Measurements from ENCODE around the gene PPFIA4.

PPFIA4 gene

GRCh38 chr1:202987922-202988583 is 38.2 kb upstream of the PPFIA4 start:
- no peaks in the 10 kb centered on the region for H3K36me3 ChIP-seq (ENCODE audit: insufficient read depth, insufficient read length, low read length)
- DNase-seq (ENCODE audit: low read depth, low spot score), result no peak
- H3K9ac ChIP-seq (ENCODE audit: insufficient read length, low read depth), result no peak overlapping the region
- H3K4me1 ChIP-seq (ENCODE audit: insufficient read depth, insufficient read length), result no peaks in the 10 kb centered on the region
- H3K4me3 ChIP-seq (ENCODE audit: insufficient read length, low read depth), result no peak overlapping the region
- TF ChIP-seq SUZ12 (IDR thresholded peaks at IDR 0.05; ENCODE audit: extremely low read depth, insufficient read depth, insufficient read length), result no peak
- H3K9me3 ChIP-seq (ENCODE audit: insufficient read depth, low read length), result no peaks in the 10 kb centered on the region
- H3K27me3 ChIP-seq (ENCODE audit: insufficient read depth, insufficient read length), result no peaks in the 10 kb centered on the region

GRCh38 chr1:202989879-202990278 is 36.4 kb upstream of the PPFIA4 start:
- no peak for DNase-seq (ENCODE audit: low read depth, low spot score)
- no peak overlapping the region for H3K9ac ChIP-seq (ENCODE audit: insufficient read length, low read depth)
- no peak overlapping the region for H3K4me3 ChIP-seq (ENCODE audit: insufficient read length, low read depth)
- H3K4me1 ChIP-seq (ENCODE audit: insufficient read depth, insufficient read length), result no peaks in the 10 kb centered on the region
- H3K9me3 ChIP-seq (ENCODE audit: insufficient read depth, low read length), result no peaks in the 10 kb centered on the region
- TF ChIP-seq YY1 (IDR thresholded peaks at IDR 0.05; ENCODE audit: insufficient read depth, insufficient read length), result no peak
- no peak for TF ChIP-seq ZNF274 (IDR thresholded peaks at IDR 0.05; ENCODE audit: low read depth, low read length)
- no peak for TF ChIP-seq SUZ12 (IDR thresholded peaks at IDR 0.05; ENCODE audit: extremely low read depth, insufficient read depth, insufficient read length)
- no peaks in the 10 kb centered on the region for H3K36me3 ChIP-seq (ENCODE audit: insufficient read depth, insufficient read length, low read length)
- H3K27me3 ChIP-seq (ENCODE audit: insufficient read depth, insufficient read length), result no peaks in the 10 kb centered on the region

GRCh38 chr1:202991112-202991511 is 35.2 kb upstream of the PPFIA4 start:
- TF ChIP-seq SUZ12 (IDR thresholded peaks at IDR 0.05; ENCODE audit: extremely low read depth, insufficient read depth, insufficient read length), result no peak
- no peak for TF ChIP-seq ZNF274 (IDR thresholded peaks at IDR 0.05; ENCODE audit: low read depth, low read length)
- TF ChIP-seq YY1 (IDR thresholded peaks at IDR 0.05; ENCODE audit: insufficient read depth, insufficient read length), result no peak
- H3K27me3 ChIP-seq (ENCODE audit: insufficient read depth, insufficient read length), result no peaks in the 10 kb centered on the region
- H3K9me3 ChIP-seq (ENCODE audit: insufficient read depth, low read length), result no peaks in the 10 kb centered on the region
- H3K4me3 ChIP-seq (ENCODE audit: insufficient read length, low read depth), result no peak overlapping the region
- H3K36me3 ChIP-seq (ENCODE audit: insufficient read depth, insufficient read length, low read length), result no peaks in the 10 kb centered on the region
- no peak for DNase-seq (ENCODE audit: low read depth, low spot score)
- no peaks in the 10 kb centered on the region for H3K4me1 ChIP-seq (ENCODE audit: insufficient read depth, insufficient read length)
- no peak overlapping the region for H3K9ac ChIP-seq (ENCODE audit: insufficient read length, low read depth)

- H3K27me3 ChIP-seq (ENCODE audit: insufficient read depth, insufficient read length), result no peaks in the 10 kb centered on the region
- no peaks in the 10 kb centered on the region for H3K36me3 ChIP-seq (ENCODE audit: insufficient read depth, insufficient read length, low read length)
- no peak overlapping the region for H3K9ac ChIP-seq (ENCODE audit: insufficient read length, low read depth)
- no peak for DNase-seq (ENCODE audit: low read depth, low spot score)
- TF ChIP-seq SUZ12 (IDR thresholded peaks at IDR 0.05; ENCODE audit: extremely low read depth, insufficient read depth, insufficient read length) (no peak), ZNF274 (IDR thresholded peaks at IDR 0.05; ENCODE audit: low read depth, low read length) (no peak), YY1 (IDR thresholded peaks at IDR 0.05; ENCODE audit: insufficient read depth, insufficient read length) (no peak)
- H3K4me1 ChIP-seq (ENCODE audit: insufficient read depth, insufficient read length), result no peaks in the 10 kb centered on the region
- no peaks in the 10 kb centered on the region for H3K9me3 ChIP-seq (ENCODE audit: insufficient read depth, low read length)
- H3K4me3 ChIP-seq (ENCODE audit: insufficient read length, low read depth), result no peak overlapping the region
Observed at GRCh38 chr1:202994756-202995155, 31.5 kb upstream of the PPFIA4 start.

- no peak overlapping the region for H3K4me3 ChIP-seq (ENCODE audit: insufficient read length, low read depth)
- no peak overlapping the region for H3K9ac ChIP-seq (ENCODE audit: insufficient read length, low read depth)
- no peaks in the 10 kb centered on the region for H3K9me3 ChIP-seq (ENCODE audit: insufficient read depth, low read length)
- no peak for TF ChIP-seq YY1 (IDR thresholded peaks at IDR 0.05; ENCODE audit: insufficient read depth, insufficient read length)
- TF ChIP-seq SUZ12 (IDR thresholded peaks at IDR 0.05; ENCODE audit: extremely low read depth, insufficient read depth, insufficient read length), result no peak
- no peak for TF ChIP-seq ZNF274 (IDR thresholded peaks at IDR 0.05; ENCODE audit: low read depth, low read length)
- DNase-seq (ENCODE audit: low read depth, low spot score), result peak; percentile 44
- H3K27me3 ChIP-seq (ENCODE audit: insufficient read depth, insufficient read length), result no peaks in the 10 kb centered on the region
- H3K4me1 ChIP-seq (ENCODE audit: insufficient read depth, insufficient read length), result no peaks in the 10 kb centered on the region
- H3K36me3 ChIP-seq (ENCODE audit: insufficient read depth, insufficient read length, low read length), result no peaks in the 10 kb centered on the region
Observed at GRCh38 chr1:202998836-202999750, 27.2 kb upstream of the PPFIA4 start.

- no peak for DNase-seq (ENCODE audit: low read depth, low spot score)
- no peaks in the 10 kb centered on the region for H3K4me1 ChIP-seq (ENCODE audit: insufficient read depth, insufficient read length)
- H3K9me3 ChIP-seq (ENCODE audit: insufficient read depth, low read length), result no peaks in the 10 kb centered on the region
- H3K27me3 ChIP-seq (ENCODE audit: insufficient read depth, insufficient read length), result no peaks in the 10 kb centered on the region
- no peak for TF ChIP-seq SUZ12 (IDR thresholded peaks at IDR 0.05; ENCODE audit: extremely low read depth, insufficient read depth, insufficient read length)
- TF ChIP-seq ZNF274 (IDR thresholded peaks at IDR 0.05; ENCODE audit: low read depth, low read length), result no peak
- no peak for TF ChIP-seq YY1 (IDR thresholded peaks at IDR 0.05; ENCODE audit: insufficient read depth, insufficient read length)
- H3K36me3 ChIP-seq (ENCODE audit: insufficient read depth, insufficient read length, low read length), result no peaks in the 10 kb centered on the region
- no peak overlapping the region for H3K9ac ChIP-seq (ENCODE audit: insufficient read length, low read depth)
- H3K4me3 ChIP-seq (ENCODE audit: insufficient read length, low read depth), result no peak overlapping the region
Observed at GRCh38 chr1:203000217-203000944, 25.9 kb upstream of the PPFIA4 start.

- Histone ChIP-seq H3K36me3 (ENCODE audit: insufficient read depth, insufficient read length, low read length) (no peaks in the 10 kb centered on the region), H3K9ac (ENCODE audit: insufficient read length, low read depth) (no peak overlapping the region), H3K4me1 (ENCODE audit: insufficient read depth, insufficient read length) (peaks cover 4% of the 10 kb centered on the region), H3K27me3 (ENCODE audit: insufficient read depth, insufficient read length) (no peaks in the 10 kb centered on the region), H3K9me3 (ENCODE audit: insufficient read depth, low read length) (no peaks in the 10 kb centered on the region), H3K4me3 (ENCODE audit: insufficient read length, low read depth) (no peak overlapping the region)
- no peak for TF ChIP-seq ZNF274 (IDR thresholded peaks at IDR 0.05; ENCODE audit: low read depth, low read length)
- TF ChIP-seq SUZ12 (IDR thresholded peaks at IDR 0.05; ENCODE audit: extremely low read depth, insufficient read depth, insufficient read length), result no peak
- TF ChIP-seq YY1 (IDR thresholded peaks at IDR 0.05; ENCODE audit: insufficient read depth, insufficient read length), result no peak
- DNase-seq (ENCODE audit: low read depth, low spot score), result no peak
Observed at GRCh38 chr1:203001986-203002385, 24.3 kb upstream of the PPFIA4 start.
